ENCODE measurements around the gene ZFP91. TPM values are rescaled to one million over a fixed set of nuclear protein-coding genes. Genes with fewer than 3 reads are reported as not detected.

Gene ZFP91
- total RNA-seq, 8 experiments from 2014 or later, result 24.5 to 68.7 (median 45.2) TPM

GRCh38 chr11:58573451-58574104 is 5.3 kb upstream of the ZFP91 start:
- WGBS, 10 experiments, result 4 to 100% (median 88%) methylated on average over 1 to 4 of the region's 4 CpGs; no CpG with 5 or more reads in 2 of the 10 experiments
- peak in 2 of 8 experiments; percentile 0 to 4 for ATAC-seq (replicated peaks in 6 of 8)
- in situ Hi-C loops (cut with MboI; ENCODE audit: low pct_unique_long_range_greater_than_20kb in 2 of 9, low sequenced_read_pairs in 9 of 9, unreplicated experiment in 9 of 9), result loop anchor here in 1 of 9 experiments (25.0 kb wide), 1 partner anchor 214 kb away; no protein-coding TSS in a partner anchor
- no peak overlapping the region for H3K27ac ChIP-seq
- peaks cover 6 to 12% of the 10 kb centered on the region in 2 donors for H3K4me1 ChIP-seq (replicated peaks in 1 of 2)
- no peak overlapping the region for H3K4me3 ChIP-seq

GRCh38 chr11:58574881-58575280 is 4.0 kb upstream of the ZFP91 start:
- no peak for ATAC-seq (replicated peaks in 6 of 8)
- peaks cover 6 to 12% of the 10 kb centered on the region in 2 donors for H3K4me1 ChIP-seq (replicated peaks in 1 of 2)
- no peak overlapping the region for H3K27ac ChIP-seq
- H3K4me3 ChIP-seq, result no peak overlapping the region
- in situ Hi-C loops (cut with MboI; ENCODE audit: low pct_unique_long_range_greater_than_20kb in 2 of 9, low sequenced_read_pairs in 9 of 9, unreplicated experiment in 9 of 9), result loop anchor here in 1 of 9 experiments (25.0 kb wide), 1 partner anchor 212 kb away; no protein-coding TSS in a partner anchor

- Histone ChIP-seq H3K4me3 (peak within 1 kb of the TSS in 2 of 5 donors; percentile 92 to 96), H3K27ac (no peak within 1 kb of the TSS), H3K4me1 (replicated peaks in 1 of 2) (peaks cover 6 to 12% of the 10 kb centered on the region in 2 donors)
- in situ Hi-C loops (cut with MboI; ENCODE audit: low pct_unique_long_range_greater_than_20kb in 2 of 9, low sequenced_read_pairs in 9 of 9, unreplicated experiment in 9 of 9), result no loop called here
- ATAC-seq (replicated peaks in 6 of 8), result no peak
- whole genome bisulfite sequencing, 10 experiments, result 10 to 100% (median 78%) methylated on average over 2 to 6 of the region's 6 CpGs; no CpG with 5 or more reads in 2 of the 10 experiments
These were observed 3.4 kb upstream of the ZFP91 start, which contains the start of gene LPXN for GRCh38 chr11:58575377-58576020. LPXN (minus strand) TSS chr11:58575856; CDS start chr11:58575772, 84 bp downstream.

- 0 to 53% (median 14%) methylated on average over 1 to 4 of the region's 4 CpGs; no CpG with 5 or more reads in 2 of the 10 experiments for WGBS, 10 experiments
- in situ Hi-C loops (cut with MboI; ENCODE audit: low pct_unique_long_range_greater_than_20kb in 2 of 9, low sequenced_read_pairs in 9 of 9, unreplicated experiment in 9 of 9), result no loop called here
- ATAC-seq (replicated peaks in 6 of 8), result no peak
- Histone ChIP-seq H3K27ac (peak overlapping the region; percentile 98 to 100), H3K4me3 (peak overlapping the region; percentile 92 to 98 (median 94)), H3K4me1 (replicated peaks in 1 of 2) (peaks cover 8 to 24% of the 10 kb centered on the region in 2 donors)
These were observed 1.9 kb upstream of the ZFP91 start for GRCh38 chr11:58576887-58577471.

GRCh38 chr11:58577555-58578135 is 1.2 kb upstream of the ZFP91 start:
- in situ Hi-C loops (cut with MboI; ENCODE audit: low pct_unique_long_range_greater_than_20kb in 2 of 9, low sequenced_read_pairs in 9 of 9, unreplicated experiment in 9 of 9), result no loop called here
- H3K4me1 ChIP-seq (replicated peaks in 1 of 2), result peaks cover 10 to 25% of the 10 kb centered on the region in 2 donors
- peak in 5 of 8 experiments; percentile 0 to 56 (median 0) for ATAC-seq (replicated peaks in 6 of 8)
- H3K4me3 ChIP-seq, result peak overlapping the region; percentile 92 to 98 (median 94)
- WGBS, 10 experiments, result 0 to 3% (median 1%) methylated on average over 3 to 18 of the region's 21 CpGs
- peak overlapping the region; percentile 98 to 100 for H3K27ac ChIP-seq

GRCh38 chr11:58578136-58578634 is 678 bp upstream of the ZFP91 start:
- H3K4me3 ChIP-seq, result peak overlapping the region; percentile 92 to 98 (median 94)
- peaks cover 12 to 25% of the 10 kb centered on the region in 2 donors for H3K4me1 ChIP-seq (replicated peaks in 1 of 2)
- H3K27ac ChIP-seq, result peak overlapping the region; percentile 98 to 100
- 0 to 5% (median 0%) methylated on average over 2 to 28 of the region's 33 CpGs; no CpG with 5 or more reads in 1 of the 10 experiments for WGBS, 10 experiments
- peak; percentile 56 to 72 (median 67) for ATAC-seq (replicated peaks in 6 of 8)
- in situ Hi-C loops (cut with MboI; ENCODE audit: low pct_unique_long_range_greater_than_20kb in 2 of 9, low sequenced_read_pairs in 9 of 9, unreplicated experiment in 9 of 9), result no loop called here

GRCh38 chr11:58579192-58580129 is 598 bp downstream of the ZFP91 start:
- WGBS, 10 experiments, result 0 to 2% (median 0%) methylated on average over 1 to 25 of the region's 78 CpGs
- Histone ChIP-seq H3K4me1 (replicated peaks in 1 of 2) (peaks cover 14 to 25% of the 10 kb centered on the region in 2 donors), H3K4me3 (peak overlapping the region; percentile 92 to 98 (median 94)), H3K27ac (peak overlapping the region; percentile 97 to 98)
- in situ Hi-C loops (cut with MboI; ENCODE audit: low pct_unique_long_range_greater_than_20kb in 2 of 9, low sequenced_read_pairs in 9 of 9, unreplicated experiment in 9 of 9), result no loop called here
- ATAC-seq (replicated peaks in 6 of 8), result peak; percentile 33 to 70 (median 65)

GRCh38 chr11:58580311-58580710 is 1.4 kb downstream of the ZFP91 start:
- in situ Hi-C loops (cut with MboI; ENCODE audit: low pct_unique_long_range_greater_than_20kb in 2 of 9, low sequenced_read_pairs in 9 of 9, unreplicated experiment in 9 of 9), result no loop called here
- Histone ChIP-seq H3K27ac (peak overlapping the region; percentile 97 to 98), H3K4me3 (peak overlapping the region; percentile 92 to 98 (median 94)), H3K4me1 (replicated peaks in 1 of 2) (peaks cover 14 to 25% of the 10 kb centered on the region in 2 donors)
- no peak for ATAC-seq (replicated peaks in 6 of 8)
- WGBS, 10 experiments, result 0 to 40% (median 6%) methylated on average over 1 to 2 of the region's 2 CpGs

- in situ Hi-C loops (cut with MboI; ENCODE audit: low pct_unique_long_range_greater_than_20kb in 2 of 9, low sequenced_read_pairs in 9 of 9, unreplicated experiment in 9 of 9), result no loop called here
- ATAC-seq (replicated peaks in 6 of 8), result no peak
- H3K4me3 ChIP-seq, result no peak overlapping the region
These were observed 3.6 kb downstream of the ZFP91 start for GRCh38 chr11:58582437-58582836.

GRCh38 chr11:58586998-58587397 is 8.1 kb downstream of the ZFP91 start:
- no peak for ATAC-seq (replicated peaks in 6 of 8)
- Histone ChIP-seq H3K27ac (no peak overlapping the region), H3K4me3 (no peak overlapping the region), H3K4me1 (replicated peaks in 1 of 2) (peaks cover under 1 to 6% of the 10 kb centered on the region in 2 donors)
- 90 to 100% (median 100%) methylated on average over 1 to 2 of the region's 2 CpGs for WGBS, 10 experiments
- in situ Hi-C loops (cut with MboI; ENCODE audit: low pct_unique_long_range_greater_than_20kb in 2 of 9, low sequenced_read_pairs in 9 of 9, unreplicated experiment in 9 of 9), result no loop called here

More at GRCh38 chr11:58582437-58582836, 3.6 kb downstream of the ZFP91 start:
- WGBS, 10 experiments, result 56 to 100% (median 92%) methylated on average over 1 of the region's 1 CpG; no CpG with 5 or more reads in 2 of the 10 experiments
- peaks cover 8 to 13% of the 10 kb centered on the region in 2 donors for H3K4me1 ChIP-seq (replicated peaks in 1 of 2)
- H3K27ac ChIP-seq, result no peak overlapping the region

GRCh38 chr11:58591659-58592058 is 12.8 kb downstream of the ZFP91 start:
- ATAC-seq (replicated peaks in 6 of 8), result no peak
- H3K4me3 ChIP-seq, result no peak overlapping the region
- no peak overlapping the region for H3K27ac ChIP-seq
- 100% methylated on average over 1 to 3 of the region's 3 CpGs; no CpG with 5 or more reads in 5 of the 10 experiments for WGBS, 10 experiments
- no peaks in the 10 kb centered on the region for H3K4me1 ChIP-seq (replicated peaks in 1 of 2)
- in situ Hi-C loops (cut with MboI; ENCODE audit: low pct_unique_long_range_greater_than_20kb in 2 of 9, low sequenced_read_pairs in 9 of 9, unreplicated experiment in 9 of 9), result no loop called here
